ENCODE data around the gene RDH12. TPM values are rescaled to one million over a fixed set of nuclear protein-coding genes. Genes with fewer than 3 reads are reported as not detected.
"Not testable (repeated sequence)": the region's sequence is repeated elsewhere in the genome, so short reads cannot be mapped to it uniquely, and the experiment has no call there.

RDH12 gene
- total RNA-seq (under 1 TPM in 1 of 2 donors, not detected in 1; 0.25 TPM), polyA plus RNA-seq (under 1 TPM; 0.06 to 0.22 TPM)
- long read RNA-seq, donor 1, result 0 reads
- long read RNA-seq, donor 2, result 0 reads
- long read RNA-seq, donor 3, result 0 reads
- long read RNA-seq, donor 4, result 0 reads
- long read RNA-seq, donor 5, result 0 reads

- not testable (repeated sequence) for H3K4me1 ChIP-seq (ENCODE audit: control insufficient read depth in 5 of 5, insufficient read depth in 5 of 5, low read length in 5 of 5); H3K9me3 ChIP-seq (ENCODE audit: control insufficient read depth in 4 of 4, insufficient read depth in 3 of 4, low read length in 3 of 4); H3K27ac ChIP-seq (ENCODE audit: low read depth in 1 of 2, low read length in 1 of 2); H3K4me3 ChIP-seq; H3K9ac ChIP-seq (ENCODE audit: insufficient read depth in 1 of 2, low read length in 2 of 2); H3K27me3 ChIP-seq (ENCODE audit: control insufficient read depth in 3 of 3, insufficient read depth in 3 of 3, low read length in 2 of 3); H3K36me3 ChIP-seq (ENCODE audit: control insufficient read depth in 4 of 4, insufficient read depth in 4 of 4, low read length in 4 of 4); DNase-seq; ATAC-seq (ENCODE audit: insufficient read depth, low FRiP score)
- WGBS, 2 donors, result 84 to 94% methylated on average over 8 of the region's 8 CpGs
Observed at GRCh38 chr14:67701492-67701891, at the start of gene RDH12. Gene RDH12, plus strand, starts transcription at chr14:67701886. Its CDS starts 20,757 bp downstream, at chr14:67722643.

- no peak for DNase-seq
- 90 to 92% methylated on average over 1 of the region's 1 CpG for WGBS, 2 donors
- H3K4me3 ChIP-seq, result no peak overlapping the region
- TF ChIP-seq CTCF (IDR thresholded peaks at IDR 0.05; ENCODE audit: control extremely low read depth, extremely low read depth), result no peak
- peaks cover 23 to 46% (median 41%) of the 10 kb centered on the region in 4 donors for H3K36me3 ChIP-seq (ENCODE audit: control insufficient read depth in 4 of 4, insufficient read depth in 4 of 4, low read length in 4 of 4)
- H3K4me1 ChIP-seq (ENCODE audit: control insufficient read depth in 5 of 5, insufficient read depth in 5 of 5, low read length in 5 of 5), result no peaks in the 10 kb centered on the region
- H3K27me3 ChIP-seq (ENCODE audit: control insufficient read depth in 3 of 3, insufficient read depth in 3 of 3, low read length in 2 of 3), result no peaks in the 10 kb centered on the region
- no peak overlapping the region for H3K27ac ChIP-seq (ENCODE audit: low read depth in 1 of 2, low read length in 1 of 2)
- ATAC-seq (ENCODE audit: insufficient read depth, low FRiP score), result no peak
- H3K9me3 ChIP-seq (ENCODE audit: control insufficient read depth in 4 of 4, insufficient read depth in 3 of 4, low read length in 3 of 4), result no peaks in the 10 kb centered on the region
- H3K9ac ChIP-seq (ENCODE audit: insufficient read depth in 1 of 2, low read length in 2 of 2), result no peak overlapping the region
Observed at GRCh38 chr14:67652189-67652588, 49.5 kb upstream of the RDH12 start.

GRCh38 chr14:67653651-67654280 lies 47.9 kb upstream of the RDH12 start:
- Histone ChIP-seq H3K27ac (ENCODE audit: low read depth in 1 of 2, low read length in 1 of 2) (no peak overlapping the region), H3K4me3 (no peak overlapping the region), H3K27me3 (ENCODE audit: control insufficient read depth in 3 of 3, insufficient read depth in 3 of 3, low read length in 2 of 3) (no peaks in the 10 kb centered on the region), H3K9me3 (ENCODE audit: control insufficient read depth in 4 of 4, insufficient read depth in 3 of 4, low read length in 3 of 4) (no peaks in the 10 kb centered on the region), H3K9ac (ENCODE audit: insufficient read depth in 1 of 2, low read length in 2 of 2) (no peak overlapping the region), H3K4me1 (ENCODE audit: control insufficient read depth in 5 of 5, insufficient read depth in 5 of 5, low read length in 5 of 5) (no peaks in the 10 kb centered on the region), H3K36me3 (ENCODE audit: control insufficient read depth in 4 of 4, insufficient read depth in 4 of 4, low read length in 4 of 4) (peaks cover 23 to 44% (median 42%) of the 10 kb centered on the region in 4 donors)
- TF ChIP-seq CTCF (IDR thresholded peaks at IDR 0.05; ENCODE audit: control extremely low read depth, extremely low read depth), result no peak
- no peak for DNase-seq
- no peak for ATAC-seq (ENCODE audit: insufficient read depth, low FRiP score)
- WGBS, 2 donors, result 84 to 88% methylated on average over 6 of the region's 6 CpGs

GRCh38 chr14:67663633-67664032 lies 38.1 kb upstream of the RDH12 start:
- WGBS, 2 donors, result 84 to 91% methylated on average over 4 of the region's 4 CpGs
- H3K36me3 ChIP-seq (ENCODE audit: control insufficient read depth in 4 of 4, insufficient read depth in 4 of 4, low read length in 4 of 4), result peaks cover 0 to 10% (median 6%) of the 10 kb centered on the region in 4 donors
- no peaks in the 10 kb centered on the region for H3K4me1 ChIP-seq (ENCODE audit: control insufficient read depth in 5 of 5, insufficient read depth in 5 of 5, low read length in 5 of 5)
- no peak for ATAC-seq (ENCODE audit: insufficient read depth, low FRiP score)
- no peaks in the 10 kb centered on the region for H3K27me3 ChIP-seq (ENCODE audit: control insufficient read depth in 3 of 3, insufficient read depth in 3 of 3, low read length in 2 of 3)
- no peak overlapping the region for H3K9ac ChIP-seq (ENCODE audit: insufficient read depth in 1 of 2, low read length in 2 of 2)
- no peak for TF ChIP-seq CTCF (IDR thresholded peaks at IDR 0.05; ENCODE audit: control extremely low read depth, extremely low read depth)
- no peaks in the 10 kb centered on the region for H3K9me3 ChIP-seq (ENCODE audit: control insufficient read depth in 4 of 4, insufficient read depth in 3 of 4, low read length in 3 of 4)
- H3K4me3 ChIP-seq, result no peak overlapping the region
- DNase-seq, result no peak
- no peak overlapping the region for H3K27ac ChIP-seq (ENCODE audit: low read depth in 1 of 2, low read length in 1 of 2)

Measured in lung (tissue), 16 donors.